ENCODE results near the gene EFHC1. TPM values are rescaled to one million over a fixed set of nuclear protein-coding genes. Genes with fewer than 3 reads are reported as not detected.
A peak's percentile ranks its signal among the peaks of the same experiment; 100 is the strongest.

EFHC1 gene, protein sequence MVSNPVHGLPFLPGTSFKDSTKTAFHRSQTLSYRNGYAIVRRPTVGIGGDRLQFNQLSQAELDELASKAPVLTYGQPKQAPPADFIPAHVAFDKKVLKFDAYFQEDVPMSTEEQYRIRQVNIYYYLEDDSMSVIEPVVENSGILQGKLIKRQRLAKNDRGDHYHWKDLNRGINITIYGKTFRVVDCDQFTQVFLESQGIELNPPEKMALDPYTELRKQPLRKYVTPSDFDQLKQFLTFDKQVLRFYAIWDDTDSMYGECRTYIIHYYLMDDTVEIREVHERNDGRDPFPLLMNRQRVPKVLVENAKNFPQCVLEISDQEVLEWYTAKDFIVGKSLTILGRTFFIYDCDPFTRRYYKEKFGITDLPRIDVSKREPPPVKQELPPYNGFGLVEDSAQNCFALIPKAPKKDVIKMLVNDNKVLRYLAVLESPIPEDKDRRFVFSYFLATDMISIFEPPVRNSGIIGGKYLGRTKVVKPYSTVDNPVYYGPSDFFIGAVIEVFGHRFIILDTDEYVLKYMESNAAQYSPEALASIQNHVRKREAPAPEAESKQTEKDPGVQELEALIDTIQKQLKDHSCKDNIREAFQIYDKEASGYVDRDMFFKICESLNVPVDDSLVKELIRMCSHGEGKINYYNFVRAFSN
- total RNA-seq (ENCODE audit: low replicate concordance) = 30.3 and 44.2 TPM in 2 replicates

GRCh38 chr6:52419809-52420667, at the start of gene EFHC1:
Gene EFHC1 (plus strand): TSS chr6:52420342. CDS start chr6:52420411, 69 bp downstream.
- peak within 1 kb of the TSS; percentile 98 for H3K4me3 ChIP-seq (ENCODE audit: low read depth, low read length)
- DNase-seq (ENCODE audit: low read depth) = peak; percentile 96
- TF ChIP-seq, protein P1, sequence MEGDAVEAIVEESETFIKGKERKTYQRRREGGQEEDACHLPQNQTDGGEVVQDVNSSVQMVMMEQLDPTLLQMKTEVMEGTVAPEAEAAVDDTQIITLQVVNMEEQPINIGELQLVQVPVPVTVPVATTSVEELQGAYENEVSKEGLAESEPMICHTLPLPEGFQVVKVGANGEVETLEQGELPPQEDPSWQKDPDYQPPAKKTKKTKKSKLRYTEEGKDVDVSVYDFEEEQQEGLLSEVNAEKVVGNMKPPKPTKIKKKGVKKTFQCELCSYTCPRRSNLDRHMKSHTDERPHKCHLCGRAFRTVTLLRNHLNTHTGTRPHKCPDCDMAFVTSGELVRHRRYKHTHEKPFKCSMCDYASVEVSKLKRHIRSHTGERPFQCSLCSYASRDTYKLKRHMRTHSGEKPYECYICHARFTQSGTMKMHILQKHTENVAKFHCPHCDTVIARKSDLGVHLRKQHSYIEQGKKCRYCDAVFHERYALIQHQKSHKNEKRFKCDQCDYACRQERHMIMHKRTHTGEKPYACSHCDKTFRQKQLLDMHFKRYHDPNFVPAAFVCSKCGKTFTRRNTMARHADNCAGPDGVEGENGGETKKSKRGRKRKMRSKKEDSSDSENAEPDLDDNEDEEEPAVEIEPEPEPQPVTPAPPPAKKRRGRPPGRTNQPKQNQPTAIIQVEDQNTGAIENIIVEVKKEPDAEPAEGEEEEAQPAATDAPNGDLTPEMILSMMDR (IDR thresholded peaks at IDR 0.05; ENCODE audit: insufficient read depth, low read length) = no peak

- peak; percentile 42 for DNase-seq (ENCODE audit: low read depth)
- H3K4me3 ChIP-seq (ENCODE audit: low read depth, low read length) = no peak overlapping the region
Observed at GRCh38 chr6:52371656-52372191, 48.4 kb upstream of the EFHC1 start.

GRCh38 chr6:52373151-52373690, 46.9 kb upstream of the EFHC1 start:
- no peak overlapping the region for H3K4me3 ChIP-seq (ENCODE audit: low read depth, low read length)
- TF ChIP-seq, protein P1 (IDR thresholded peaks at IDR 0.05; ENCODE audit: insufficient read depth, low read length) = no peak
- DNase-seq (ENCODE audit: low read depth) = no peak

More at GRCh38 chr6:52371656-52372191, 48.4 kb upstream of the EFHC1 start:
- TF ChIP-seq, protein P1 (IDR thresholded peaks at IDR 0.05; ENCODE audit: insufficient read depth, low read length) = no peak

GRCh38 chr6:52374247-52374646, 45.9 kb upstream of the EFHC1 start:
- DNase-seq (ENCODE audit: low read depth) = no peak
- TF ChIP-seq, protein P1 (IDR thresholded peaks at IDR 0.05; ENCODE audit: insufficient read depth, low read length) = no peak
- no peak overlapping the region for H3K4me3 ChIP-seq (ENCODE audit: low read depth, low read length)

GRCh38 chr6:52375780-52376556, 44.2 kb upstream of the EFHC1 start:
- TF ChIP-seq, protein P1 (IDR thresholded peaks at IDR 0.05; ENCODE audit: insufficient read depth, low read length) = no peak
- DNase-seq (ENCODE audit: low read depth) = no peak
- H3K4me3 ChIP-seq (ENCODE audit: low read depth, low read length) = no peak overlapping the region

Measured in fibroblast of the aortic adventitia (primary cell).